ENCODE data around the gene CDR2.

DNA sequence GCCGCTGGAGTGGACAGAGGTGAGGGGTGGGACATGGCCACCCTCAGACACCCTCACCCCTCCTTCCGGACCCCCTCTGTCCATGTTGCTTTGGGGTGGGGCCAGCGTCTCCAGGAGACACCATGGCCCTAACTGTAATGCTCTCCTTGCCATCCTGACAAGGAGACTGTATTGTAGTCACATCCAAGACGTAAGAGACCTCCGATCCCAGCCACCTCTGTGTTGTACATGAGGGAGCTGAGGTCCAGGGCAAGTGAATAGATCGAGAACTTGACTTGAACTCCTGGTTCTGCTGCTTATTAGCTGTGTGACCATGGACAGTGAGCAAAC is 47.0 kb downstream of the CDR2 start:
- TF ChIP-seq, protein P1, sequence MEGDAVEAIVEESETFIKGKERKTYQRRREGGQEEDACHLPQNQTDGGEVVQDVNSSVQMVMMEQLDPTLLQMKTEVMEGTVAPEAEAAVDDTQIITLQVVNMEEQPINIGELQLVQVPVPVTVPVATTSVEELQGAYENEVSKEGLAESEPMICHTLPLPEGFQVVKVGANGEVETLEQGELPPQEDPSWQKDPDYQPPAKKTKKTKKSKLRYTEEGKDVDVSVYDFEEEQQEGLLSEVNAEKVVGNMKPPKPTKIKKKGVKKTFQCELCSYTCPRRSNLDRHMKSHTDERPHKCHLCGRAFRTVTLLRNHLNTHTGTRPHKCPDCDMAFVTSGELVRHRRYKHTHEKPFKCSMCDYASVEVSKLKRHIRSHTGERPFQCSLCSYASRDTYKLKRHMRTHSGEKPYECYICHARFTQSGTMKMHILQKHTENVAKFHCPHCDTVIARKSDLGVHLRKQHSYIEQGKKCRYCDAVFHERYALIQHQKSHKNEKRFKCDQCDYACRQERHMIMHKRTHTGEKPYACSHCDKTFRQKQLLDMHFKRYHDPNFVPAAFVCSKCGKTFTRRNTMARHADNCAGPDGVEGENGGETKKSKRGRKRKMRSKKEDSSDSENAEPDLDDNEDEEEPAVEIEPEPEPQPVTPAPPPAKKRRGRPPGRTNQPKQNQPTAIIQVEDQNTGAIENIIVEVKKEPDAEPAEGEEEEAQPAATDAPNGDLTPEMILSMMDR (IDR thresholded peaks at IDR 0.05) = no peak
- no peak for TF ChIP-seq EZH2 (IDR thresholded peaks at IDR 0.05; ENCODE audit: borderline replicate concordance, insufficient read depth, low read depth, low read length, poor library complexity, severe bottlenecking)
